Neural progenitor cell (in vitro differentiated cells): ENCODE results near the gene C19orf73. TPM values are rescaled to one million over a fixed set of nuclear protein-coding genes. Genes with fewer than 3 reads are reported as not detected.
A peak's percentile ranks its signal among the peaks of the same experiment; 100 is the strongest.
"Not testable (repeated sequence)": the region's sequence is repeated elsewhere in the genome, so short reads cannot be mapped to it uniquely, and the experiment has no call there.

Experiments
- DNase-seq: peaks from one replicate; pipeline ENCODE4 v3.0.0-alpha.2; 2016; ENCODE audit warnings: low spot score
- H2AFZ ChIP-seq: fragments of 200-600 bp; sonication (generic); replicated peaks from 2 replicates; pipeline ENCODE4 v1.6.1; 2016; ENCODE audit warnings: antibody characterized with exemption
- H3F3A ChIP-seq: fragments of 200-600 bp; sonication (generic); 2 replicates; pipeline ENCODE4 v1.6.1; 2016; ENCODE audit warnings: antibody characterized with exemption, low read depth
- H3K27ac ChIP-seq: fragments of 200-600 bp; sonication (generic); 2 replicates; pipeline ENCODE4 v1.5.1; 2016; ENCODE audit warnings: mild to moderate bottlenecking
- H3K27me3 ChIP-seq: fragments of 200-600 bp; sonication (generic); 2 replicates; pipeline ENCODE4 v1.6.1; 2016; ENCODE audit warnings: mild to moderate bottlenecking, moderate library complexity
- H3K36me3 ChIP-seq: fragments of 200-600 bp; sonication (generic); 2 replicates; pipeline ENCODE4 v1.5.1; 2016
- H3K4me1 ChIP-seq: fragments of 200-600 bp; sonication (generic); 2 replicates; pipeline ENCODE4 v1.6.1; 2016; ENCODE audit warnings: mixed run types
- H3K4me2 ChIP-seq: fragments of 200-600 bp; sonication (generic); 2 replicates; pipeline ENCODE4 v1.6.1; 2016
- H3K4me3 ChIP-seq: fragments of 200-600 bp; sonication (generic); 2 replicates; pipeline ENCODE4 v1.5.1; 2016
- H3K79me2 ChIP-seq: fragments of 200-600 bp; sonication (generic); 2 replicates; pipeline ENCODE4 v1.6.1; 2016; ENCODE audit warnings: low read depth
- H3K9ac ChIP-seq: fragments of 200-600 bp; sonication (generic); 2 replicates; pipeline ENCODE4 v1.6.1; 2016
- H3K9me3 ChIP-seq: fragments of 200-600 bp; sonication (generic); 2 replicates; pipeline ENCODE4 v1.5.1; 2016; ENCODE audit warnings: low read depth
- H4K20me1 ChIP-seq: fragments of 200-600 bp; sonication (generic); 2 replicates; pipeline ENCODE4 v1.6.1; 2016; ENCODE audit warnings: low read depth
- H3K27ac Mint-ChIP-seq: 3 replicates; pipeline ENCODE4 v1.8.0; 2021; ENCODE audit warnings: mixed read lengths
- H3K27me3 Mint-ChIP-seq: 2 replicates; pipeline ENCODE4 v1.8.0; 2022; ENCODE audit warnings: low read depth, mild to moderate bottlenecking, inconsistent platforms, moderate library complexity, mixed read lengths; ENCODE audit not compliant: insufficient read depth
- H3K36me3 Mint-ChIP-seq: 3 replicates; pipeline ENCODE4 v1.8.0; 2021; ENCODE audit warnings: mixed read lengths
- H3K4me1 Mint-ChIP-seq: 3 replicates; pipeline ENCODE4 v1.8.0; 2021; ENCODE audit warnings: mixed read lengths
- H3K4me3 Mint-ChIP-seq: 3 replicates; pipeline ENCODE4 v1.8.0; 2021; ENCODE audit warnings: mild to moderate bottlenecking, moderate library complexity, mixed read lengths
- H3K9me3 Mint-ChIP-seq: 3 replicates; pipeline ENCODE4 v1.8.0; 2020; ENCODE audit warnings: mixed read lengths
- CTCF ChIP-seq: fragments of 200-600 bp; sonication (generic); IDR thresholded peaks from 2 replicates; pipeline ENCODE4 v1.5.1; 2017; ENCODE audit warnings: antibody characterized with exemption, mild to moderate bottlenecking
- EZH2 ChIP-seq: fragments of 200-600 bp; sonication (generic); IDR thresholded peaks from 2 replicates; pipeline ENCODE4 v1.6.1; 2017; ENCODE audit warnings: antibody characterized with exemption, mild to moderate bottlenecking, moderate library complexity
- EZH2phosphoT487 ChIP-seq: fragments of 200-600 bp; sonication (generic); IDR thresholded peaks from 2 replicates; pipeline ENCODE4 v1.6.1; 2017; ENCODE audit warnings: antibody characterized with exemption
- total RNA-seq: library from RNA; depleted of rRNA; stranded (reverse); fragments of >200 nt; gene quantifications from 2 replicates; pipeline ENCODE4 v1.2.3, GENCODE V29; 2015; ENCODE audit warnings: low replicate concordance

The C19orf73 gene
- total RNA-seq, 1 donor from 2014 or later = not detected

- H3F3A ChIP-seq = peaks cover 12% of the 10 kb centered on the region
- DNase-seq = no peak
- no peak overlapping the region for H3K27ac ChIP-seq
- no peaks in the 10 kb centered on the region for H3K36me3 ChIP-seq
- Mint-ChIP-seq H3K27ac (no peak overlapping the region), H3K9me3 (peaks cover 2% of the 10 kb centered on the region), H3K4me1 (peaks cover 18% of the 10 kb centered on the region), H3K36me3 (peaks cover 1% of the 10 kb centered on the region), H3K4me3 (no peak overlapping the region), H3K27me3 (peaks cover 15% of the 10 kb centered on the region)
- H3K27me3 ChIP-seq = peaks cover 24% of the 10 kb centered on the region
- H3K9ac ChIP-seq = no peak overlapping the region
- no peak overlapping the region for H2AFZ ChIP-seq
- no peaks in the 10 kb centered on the region for H4K20me1 ChIP-seq
- H3K4me3 ChIP-seq = no peak overlapping the region
- H3K79me2 ChIP-seq = no peaks in the 10 kb centered on the region
- TF ChIP-seq CTCF (no peak), EZH2 (no peak), EZH2phosphoT487 (no peak)
- H3K4me1 ChIP-seq = no peaks in the 10 kb centered on the region
- H3K4me2 ChIP-seq = no peak overlapping the region
- no peaks in the 10 kb centered on the region for H3K9me3 ChIP-seq
Observed at GRCh38 chr19:49126575-49126974, 7.6 kb upstream of the C19orf73 start.

- Histone ChIP-seq H3K27me3 (peaks cover 38% of the 10 kb centered on the region), H3K9ac (no peak overlapping the region), H3K27ac (no peak overlapping the region), H2AFZ (peak overlapping the region; percentile 89), H3K36me3 (no peaks in the 10 kb centered on the region), H3K4me2 (peak overlapping the region; percentile 49), H3K4me3 (no peak overlapping the region), H3K9me3 (no peaks in the 10 kb centered on the region), H4K20me1 (peaks cover 7% of the 10 kb centered on the region), H3K4me1 (no peaks in the 10 kb centered on the region), H3K79me2 (no peaks in the 10 kb centered on the region), H3F3A (peaks cover 12% of the 10 kb centered on the region)
- H3K27me3 Mint-ChIP-seq = peaks cover 21% of the 10 kb centered on the region
- H3K36me3 Mint-ChIP-seq = peaks cover 1% of the 10 kb centered on the region
- H3K27ac Mint-ChIP-seq = peak overlapping the region; percentile 37
- peaks cover 2% of the 10 kb centered on the region for H3K9me3 Mint-ChIP-seq
- no peak overlapping the region for H3K4me3 Mint-ChIP-seq
- TF ChIP-seq CTCF (no peak), EZH2phosphoT487 (no peak), EZH2 (no peak)
- peak; percentile 45 for DNase-seq
- peaks cover 24% of the 10 kb centered on the region for H3K4me1 Mint-ChIP-seq
Observed at GRCh38 chr19:49125025-49125731, 6.2 kb upstream of the C19orf73 start.

GRCh38 chr19:49123285-49123684, 4.3 kb upstream of the C19orf73 start:
- not testable (repeated sequence) for H3K4me3 Mint-ChIP-seq, H3K9me3 ChIP-seq, H3K36me3 ChIP-seq, DNase-seq, H3K9ac ChIP-seq, H3K4me2 ChIP-seq, H3K27ac Mint-ChIP-seq, H3K4me3 ChIP-seq, H3K4me1 ChIP-seq, H2AFZ ChIP-seq, H3K9me3 Mint-ChIP-seq, H3K36me3 Mint-ChIP-seq, H3K27ac ChIP-seq, H3F3A ChIP-seq, H3K79me2 ChIP-seq
- Mint-ChIP-seq H3K27me3 (peaks cover 20% of the 10 kb centered on the region), H3K4me1 (peaks cover 16% of the 10 kb centered on the region)
- H3K27me3 ChIP-seq = peaks cover 48% of the 10 kb centered on the region
- peaks cover 17% of the 10 kb centered on the region for H4K20me1 ChIP-seq

- not testable (repeated sequence) for DNase-seq, H3F3A ChIP-seq, H2AFZ ChIP-seq, H3K9me3 ChIP-seq, H3K9me3 Mint-ChIP-seq, H3K36me3 Mint-ChIP-seq, H3K36me3 ChIP-seq, H3K9ac ChIP-seq, H3K27ac Mint-ChIP-seq, H3K79me2 ChIP-seq, H3K4me1 ChIP-seq, H3K4me3 ChIP-seq, H3K27ac ChIP-seq, H3K4me2 ChIP-seq, H3K4me3 Mint-ChIP-seq
- H3K27me3 ChIP-seq = peaks cover 48% of the 10 kb centered on the region
- peaks cover 25% of the 10 kb centered on the region for H4K20me1 ChIP-seq
- Mint-ChIP-seq H3K4me1 (peaks cover 23% of the 10 kb centered on the region), H3K27me3 (peaks cover 20% of the 10 kb centered on the region)
Observed at GRCh38 chr19:49121841-49122240, 2.9 kb upstream of the C19orf73 start.
